ENCODE results near the gene ZSCAN25. TPM values are rescaled to one million over a fixed set of nuclear protein-coding genes. Genes with fewer than 3 reads are reported as not detected.

ZSCAN25 gene
- total and polyA plus RNA-seq, 2 of the 13 experiments (the other 11 are each of a cell fraction or from before 2014, with no cell fraction given): 12.1 to 16.8 TPM

DNA sequence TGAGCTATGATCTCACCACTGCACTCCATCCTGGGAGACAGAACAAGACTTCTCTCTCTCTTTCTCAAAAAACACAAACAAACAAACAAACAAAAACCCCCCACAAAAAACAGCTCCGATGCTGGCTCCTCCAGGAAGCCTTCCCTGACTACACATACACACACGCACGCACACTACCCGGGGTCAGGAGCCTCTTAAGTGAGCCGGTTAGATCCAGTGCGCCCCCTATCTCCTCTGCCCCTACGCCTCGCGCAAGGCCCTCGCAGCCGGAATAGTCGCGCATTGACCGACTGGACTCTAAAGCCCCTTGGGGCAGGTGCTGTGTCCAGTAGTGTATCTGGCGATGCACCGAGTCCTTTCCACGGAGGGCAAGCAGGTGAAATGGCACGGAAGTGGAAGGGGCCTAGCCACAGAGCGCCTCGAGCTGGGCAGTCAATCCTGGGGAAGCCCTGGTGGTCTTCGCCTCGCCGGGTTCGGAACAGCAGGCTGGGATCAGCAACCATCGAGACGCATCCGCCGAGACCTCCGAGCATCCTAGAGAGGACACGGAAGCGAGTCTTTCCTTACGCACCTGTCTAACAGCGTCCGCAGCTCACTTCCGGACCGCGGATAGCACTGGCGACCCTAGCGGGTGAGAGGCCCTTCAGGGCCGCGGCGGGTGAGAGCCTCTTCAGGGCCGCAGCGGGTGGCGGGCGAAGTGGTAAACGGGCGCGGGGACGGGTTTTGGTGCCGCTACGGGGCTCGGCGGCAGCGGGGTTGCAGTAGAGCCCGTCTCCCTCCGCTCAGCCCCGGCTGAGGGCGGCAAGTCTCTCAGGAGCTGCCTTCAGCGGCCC lies at the start of gene ZSCAN25 (continued):
- TF ChIP-seq, protein P1, sequence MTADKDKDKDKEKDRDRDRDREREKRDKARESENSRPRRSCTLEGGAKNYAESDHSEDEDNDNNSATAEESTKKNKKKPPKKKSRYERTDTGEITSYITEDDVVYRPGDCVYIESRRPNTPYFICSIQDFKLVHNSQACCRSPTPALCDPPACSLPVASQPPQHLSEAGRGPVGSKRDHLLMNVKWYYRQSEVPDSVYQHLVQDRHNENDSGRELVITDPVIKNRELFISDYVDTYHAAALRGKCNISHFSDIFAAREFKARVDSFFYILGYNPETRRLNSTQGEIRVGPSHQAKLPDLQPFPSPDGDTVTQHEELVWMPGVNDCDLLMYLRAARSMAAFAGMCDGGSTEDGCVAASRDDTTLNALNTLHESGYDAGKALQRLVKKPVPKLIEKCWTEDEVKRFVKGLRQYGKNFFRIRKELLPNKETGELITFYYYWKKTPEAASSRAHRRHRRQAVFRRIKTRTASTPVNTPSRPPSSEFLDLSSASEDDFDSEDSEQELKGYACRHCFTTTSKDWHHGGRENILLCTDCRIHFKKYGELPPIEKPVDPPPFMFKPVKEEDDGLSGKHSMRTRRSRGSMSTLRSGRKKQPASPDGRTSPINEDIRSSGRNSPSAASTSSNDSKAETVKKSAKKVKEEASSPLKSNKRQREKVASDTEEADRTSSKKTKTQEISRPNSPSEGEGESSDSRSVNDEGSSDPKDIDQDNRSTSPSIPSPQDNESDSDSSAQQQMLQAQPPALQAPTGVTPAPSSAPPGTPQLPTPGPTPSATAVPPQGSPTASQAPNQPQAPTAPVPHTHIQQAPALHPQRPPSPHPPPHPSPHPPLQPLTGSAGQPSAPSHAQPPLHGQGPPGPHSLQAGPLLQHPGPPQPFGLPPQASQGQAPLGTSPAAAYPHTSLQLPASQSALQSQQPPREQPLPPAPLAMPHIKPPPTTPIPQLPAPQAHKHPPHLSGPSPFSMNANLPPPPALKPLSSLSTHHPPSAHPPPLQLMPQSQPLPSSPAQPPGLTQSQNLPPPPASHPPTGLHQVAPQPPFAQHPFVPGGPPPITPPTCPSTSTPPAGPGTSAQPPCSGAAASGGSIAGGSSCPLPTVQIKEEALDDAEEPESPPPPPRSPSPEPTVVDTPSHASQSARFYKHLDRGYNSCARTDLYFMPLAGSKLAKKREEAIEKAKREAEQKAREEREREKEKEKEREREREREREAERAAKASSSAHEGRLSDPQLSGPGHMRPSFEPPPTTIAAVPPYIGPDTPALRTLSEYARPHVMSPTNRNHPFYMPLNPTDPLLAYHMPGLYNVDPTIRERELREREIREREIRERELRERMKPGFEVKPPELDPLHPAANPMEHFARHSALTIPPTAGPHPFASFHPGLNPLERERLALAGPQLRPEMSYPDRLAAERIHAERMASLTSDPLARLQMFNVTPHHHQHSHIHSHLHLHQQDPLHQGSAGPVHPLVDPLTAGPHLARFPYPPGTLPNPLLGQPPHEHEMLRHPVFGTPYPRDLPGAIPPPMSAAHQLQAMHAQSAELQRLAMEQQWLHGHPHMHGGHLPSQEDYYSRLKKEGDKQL (CRISPR knock-in tag; IDR thresholded peaks at IDR 0.05; ENCODE audit: low read depth): 0 out of 2 replicates have a peak, but pooled peaks have one; percentile 11
- TF ChIP-seq SMAD3 (CRISPR knock-in tag; IDR thresholded peaks at IDR 0.05) (peak; percentile 82), SOX6 (IDR thresholded peaks at IDR 0.05) (no peak), SOX6 (CRISPR knock-in tag; IDR thresholded peaks at IDR 0.05) (peak; percentile 74), ZNF292 (CRISPR knock-in tag; IDR thresholded peaks at IDR 0.05; ENCODE audit: borderline replicate concordance, low read depth) (peak; percentile 48; the same call in 1 of the 2 replicates), TCF7L2 (IDR thresholded peaks at IDR 0.05; ENCODE audit: low read depth, low read length) (no peak), PHB2 (IDR thresholded peaks at IDR 0.05; ENCODE audit: partially characterized antibody) (no peak)
- TF ChIP-seq, protein P2, sequence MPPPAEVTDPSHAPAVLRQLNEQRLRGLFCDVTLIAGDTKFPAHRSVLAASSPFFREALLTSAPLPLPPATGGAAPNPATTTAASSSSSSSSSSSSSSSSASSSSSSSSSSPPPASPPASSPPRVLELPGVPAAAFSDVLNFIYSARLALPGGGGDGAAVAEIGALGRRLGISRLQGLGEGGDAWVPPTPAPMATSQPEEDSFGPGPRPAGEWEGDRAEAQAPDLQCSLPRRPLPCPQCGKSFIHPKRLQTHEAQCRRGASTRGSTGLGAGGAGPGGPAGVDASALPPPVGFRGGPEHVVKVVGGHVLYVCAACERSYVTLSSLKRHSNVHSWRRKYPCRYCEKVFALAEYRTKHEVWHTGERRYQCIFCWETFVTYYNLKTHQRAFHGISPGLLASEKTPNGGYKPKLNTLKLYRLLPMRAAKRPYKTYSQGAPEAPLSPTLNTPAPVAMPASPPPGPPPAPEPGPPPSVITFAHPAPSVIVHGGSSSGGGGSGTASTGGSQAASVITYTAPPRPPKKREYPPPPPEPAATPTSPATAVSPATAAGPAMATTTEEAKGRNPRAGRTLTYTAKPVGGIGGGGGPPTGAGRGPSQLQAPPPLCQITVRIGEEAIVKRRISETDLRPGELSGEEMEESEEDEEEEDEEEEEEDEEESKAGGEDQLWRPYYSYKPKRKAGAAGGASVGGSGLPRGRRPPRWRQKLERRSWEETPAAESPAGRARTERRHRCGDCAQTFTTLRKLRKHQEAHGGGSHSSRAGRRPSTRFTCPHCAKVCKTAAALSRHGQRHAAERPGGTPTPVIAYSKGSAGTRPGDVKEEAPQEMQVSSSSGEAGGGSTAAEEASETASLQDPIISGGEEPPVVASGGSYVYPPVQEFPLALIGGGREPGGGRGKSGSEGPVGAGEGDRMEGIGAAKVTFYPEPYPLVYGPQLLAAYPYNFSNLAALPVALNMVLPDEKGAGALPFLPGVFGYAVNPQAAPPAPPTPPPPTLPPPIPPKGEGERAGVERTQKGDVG (CRISPR knock-in tag; IDR thresholded peaks at IDR 0.05; ENCODE audit: borderline replicate concordance): peak; percentile 83; the same call in 1 of the 2 replicates
- TF ChIP-seq, protein P3, sequence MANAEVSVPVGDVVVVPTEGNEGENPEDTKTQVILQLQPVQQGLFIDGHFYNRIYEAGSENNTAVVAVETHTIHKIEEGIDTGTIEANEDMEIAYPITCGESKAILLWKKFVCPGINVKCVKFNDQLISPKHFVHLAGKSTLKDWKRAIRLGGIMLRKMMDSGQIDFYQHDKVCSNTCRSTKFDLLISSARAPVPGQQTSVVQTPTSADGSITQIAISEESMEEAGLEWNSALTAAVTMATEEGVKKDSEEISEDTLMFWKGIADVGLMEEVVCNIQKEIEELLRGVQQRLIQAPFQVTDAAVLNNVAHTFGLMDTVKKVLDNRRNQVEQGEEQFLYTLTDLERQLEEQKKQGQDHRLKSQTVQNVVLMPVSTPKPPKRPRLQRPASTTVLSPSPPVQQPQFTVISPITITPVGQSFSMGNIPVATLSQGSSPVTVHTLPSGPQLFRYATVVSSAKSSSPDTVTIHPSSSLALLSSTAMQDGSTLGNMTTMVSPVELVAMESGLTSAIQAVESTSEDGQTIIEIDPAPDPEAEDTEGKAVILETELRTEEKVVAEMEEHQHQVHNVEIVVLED (CRISPR knock-in tag; IDR thresholded peaks at IDR 0.05; ENCODE audit: borderline replicate concordance): peak; percentile 99
- TF ChIP-seq, protein P4, sequence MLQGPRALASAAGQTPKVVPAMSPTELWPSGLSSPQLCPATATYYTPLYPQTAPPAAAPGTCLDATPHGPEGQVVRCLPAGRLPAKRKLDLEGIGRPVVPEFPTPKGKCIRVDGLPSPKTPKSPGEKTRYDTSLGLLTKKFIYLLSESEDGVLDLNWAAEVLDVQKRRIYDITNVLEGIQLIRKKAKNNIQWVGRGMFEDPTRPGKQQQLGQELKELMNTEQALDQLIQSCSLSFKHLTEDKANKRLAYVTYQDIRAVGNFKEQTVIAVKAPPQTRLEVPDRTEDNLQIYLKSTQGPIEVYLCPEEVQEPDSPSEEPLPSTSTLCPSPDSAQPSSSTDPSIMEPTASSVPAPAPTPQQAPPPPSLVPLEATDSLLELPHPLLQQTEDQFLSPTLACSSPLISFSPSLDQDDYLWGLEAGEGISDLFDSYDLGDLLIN (CRISPR knock-in tag; IDR thresholded peaks at IDR 0.05; ENCODE audit: borderline replicate concordance): no peak
- TF ChIP-seq, protein P5, sequence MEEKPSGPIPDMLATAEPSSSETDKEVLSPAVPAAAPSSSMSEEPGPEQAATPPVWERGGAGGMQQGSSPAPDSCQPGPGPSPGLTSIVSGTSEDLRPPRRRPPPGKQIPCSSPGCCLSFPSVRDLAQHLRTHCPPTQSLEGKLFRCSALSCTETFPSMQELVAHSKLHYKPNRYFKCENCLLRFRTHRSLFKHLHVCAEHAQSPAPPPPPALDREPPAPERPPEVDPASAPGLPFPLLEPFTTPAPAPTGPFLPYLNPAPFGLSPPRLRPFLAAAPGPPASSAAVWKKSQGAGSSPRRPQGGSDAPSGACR (CRISPR knock-in tag; IDR thresholded peaks at IDR 0.05): peak; percentile 56

All from HepG2 (cell line).